Gastrocnemius medialis (tissue), 4 donors: ENCODE data around the gene MED9. TPM values are rescaled to one million over a fixed set of nuclear protein-coding genes. Genes with fewer than 3 reads are reported as not detected.
A peak's percentile ranks its signal among the peaks of the same experiment; 100 is the strongest.

Experiments
- ATAC-seq, 2 donors: fragments of 150-250 bp; one replicate each; pipeline ENCODE4 v1.9.1; 2016
- DNase-seq, 2 donors: peaks; one replicate each; pipeline ENCODE4 v3.0.0-alpha.2; 2019
- H3K27ac ChIP-seq, 4 donors: fragments of 200-600 bp; sonication (generic); 1 replicate in 1 of 4; 2 replicates in 3 of 4; pipeline ENCODE4 v1.5.1; 2016 to 2018; ENCODE audit warnings: mild to moderate bottlenecking in 2 of 4, moderate library complexity in 1 of 4
- H3K27me3 ChIP-seq, 3 donors: fragments of 200-600 bp; sonication (generic) in 2 of 3; 1 replicate in 1 of 3; 2 replicates in 2 of 3; pipeline versions ENCODE4 v1.5.1 to v1.6.0; 2016 to 2019; ENCODE audit warnings: mild to moderate bottlenecking in 1 of 3, moderate library complexity in 1 of 3
- H3K36me3 ChIP-seq, 2 donors: fragments of 200-600 bp; sonication (generic) in 1 of 2; one replicate each; pipeline ENCODE4 v1.5.1; 2017 to 2018
- H3K4me1 ChIP-seq, 2 donors: fragments of 200-600 bp; sonication (generic) in 1 of 2; one replicate each; pipeline ENCODE4 v1.5.1; 2016 to 2017; ENCODE audit warnings: mild to moderate bottlenecking in 2 of 2
- H3K4me3 ChIP-seq, 4 donors: fragments of 200-600 bp; sonication (generic) in 3 of 4; 1 replicate in 1 of 4; 2 replicates in 3 of 4; pipeline ENCODE4 v1.5.1; 2016 to 2019; ENCODE audit warnings: mild to moderate bottlenecking in 2 of 4
- H3K9me3 ChIP-seq, 3 donors: fragments of 200-600 bp; sonication (generic) in 2 of 3; 1 replicate in 1 of 3; 2 replicates in 2 of 3; pipeline ENCODE4 v1.5.1; 2016 to 2019
- CTCF ChIP-seq, 5 experiments: fragments of 450-650 bp in 3 of 5; fragments of 200-600 bp in 2 of 5; sonication (generic) in 2 of 5; IDR thresholded peaks in 4 of 5; conservative IDR thresholded peaks in 1 of 5; 1 replicate in 4 of 5; 2 replicates in 1 of 5; pipeline ENCODE4 v1.5.1; 2016 to 2019; ENCODE audit warnings: antibody characterized with exemption in 5 of 5, mild to moderate bottlenecking in 3 of 5, moderate library complexity in 3 of 5
- POLR2A ChIP-seq, 2 donors: fragments of 450-650 bp; IDR thresholded peaks; one replicate each; pipeline ENCODE4 v1.6.1; 2017; ENCODE audit warnings: antibody characterized with exemption in 2 of 2, mild to moderate bottlenecking in 2 of 2, moderate library complexity in 2 of 2
- in situ Hi-C, 4 donors: fragments of 200-750 bp; cut with MboI; loops; one replicate each; pipeline versions ENCODE4 v1.15.0 to v1.8.0; 2017; ENCODE audit warnings: low sequenced_read_pairs in 4 of 4
- intact Hi-C: fragments of 100-400 bp; cut with DNase I; formaldehyde crosslinking; loops from one replicate; pipeline ENCODE4 v1.15.1; 2023; ENCODE audit warnings: low total_unique reads
- total RNA-seq, 4 donors: library from RNA; depleted of rRNA; stranded (reverse); fragments of >200 nt; gene quantifications; one replicate each; pipeline versions ENCODE4 v1.1.0 to v1.2.3, GENCODE V29; 2016

The MED9 gene
- total RNA-seq, 4 donors from 2014 or later, result 20.4 to 33.7 (median 27.7) TPM

DNA sequence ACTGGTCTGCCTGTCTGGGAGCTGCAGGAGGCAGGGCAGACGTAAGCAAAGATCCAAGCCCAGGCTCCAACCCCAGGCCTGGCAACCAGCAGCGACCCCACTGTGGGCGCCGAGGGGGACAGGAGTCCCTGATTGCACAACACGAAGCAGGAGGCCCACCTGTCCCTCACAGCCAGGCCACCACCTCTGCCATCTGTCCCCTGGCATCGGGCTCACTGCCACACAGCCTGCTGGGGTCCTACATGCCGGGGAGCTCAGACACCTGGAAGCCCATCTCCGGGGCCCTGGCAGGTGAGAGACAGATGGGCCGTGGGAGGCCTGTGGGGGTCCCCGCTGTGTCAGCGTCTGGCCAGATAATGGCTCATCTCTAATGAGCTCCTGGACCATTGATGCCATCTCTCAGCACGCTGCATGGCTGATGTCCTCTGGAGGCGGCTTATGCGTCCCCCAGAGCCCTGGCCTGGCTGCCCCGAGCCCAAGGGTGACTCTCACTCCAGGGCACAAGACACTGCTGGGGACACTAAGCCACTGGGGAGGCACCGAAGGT is 30.7 kb downstream of the MED9 start:
- Histone ChIP-seq H3K27ac (peak overlapping the region; percentile 25 to 64 (median 54)), H3K9me3 (no peaks in the 10 kb centered on the region), H3K4me1 (peaks cover 11 to 14% of the 10 kb centered on the region in 2 donors), H3K27me3 (no peaks in the 10 kb centered on the region), H3K4me3 (no peak overlapping the region), H3K36me3 (no peaks in the 10 kb centered on the region)
- TF ChIP-seq POLR2A (IDR thresholded peaks at IDR 0.05) (no peak), CTCF (IDR thresholded peaks at IDR 0.05 in 4 of 5, conservative IDR thresholded peaks at IDR 0.05 in 1 of 5) (no peak)
- in situ Hi-C loops (loop anchor here in 1 of 4 donors (10.0 kb wide), 1 partner anchor 153 kb away; no protein-coding TSS in a partner anchor), intact Hi-C loops (no loop called here)
- ATAC-seq (no peak), DNase-seq (no peak)

GRCh38 chr17:17508019-17508535 is 31.3 kb downstream of the MED9 start:
- intact Hi-C loops, result no loop called here

DNA sequence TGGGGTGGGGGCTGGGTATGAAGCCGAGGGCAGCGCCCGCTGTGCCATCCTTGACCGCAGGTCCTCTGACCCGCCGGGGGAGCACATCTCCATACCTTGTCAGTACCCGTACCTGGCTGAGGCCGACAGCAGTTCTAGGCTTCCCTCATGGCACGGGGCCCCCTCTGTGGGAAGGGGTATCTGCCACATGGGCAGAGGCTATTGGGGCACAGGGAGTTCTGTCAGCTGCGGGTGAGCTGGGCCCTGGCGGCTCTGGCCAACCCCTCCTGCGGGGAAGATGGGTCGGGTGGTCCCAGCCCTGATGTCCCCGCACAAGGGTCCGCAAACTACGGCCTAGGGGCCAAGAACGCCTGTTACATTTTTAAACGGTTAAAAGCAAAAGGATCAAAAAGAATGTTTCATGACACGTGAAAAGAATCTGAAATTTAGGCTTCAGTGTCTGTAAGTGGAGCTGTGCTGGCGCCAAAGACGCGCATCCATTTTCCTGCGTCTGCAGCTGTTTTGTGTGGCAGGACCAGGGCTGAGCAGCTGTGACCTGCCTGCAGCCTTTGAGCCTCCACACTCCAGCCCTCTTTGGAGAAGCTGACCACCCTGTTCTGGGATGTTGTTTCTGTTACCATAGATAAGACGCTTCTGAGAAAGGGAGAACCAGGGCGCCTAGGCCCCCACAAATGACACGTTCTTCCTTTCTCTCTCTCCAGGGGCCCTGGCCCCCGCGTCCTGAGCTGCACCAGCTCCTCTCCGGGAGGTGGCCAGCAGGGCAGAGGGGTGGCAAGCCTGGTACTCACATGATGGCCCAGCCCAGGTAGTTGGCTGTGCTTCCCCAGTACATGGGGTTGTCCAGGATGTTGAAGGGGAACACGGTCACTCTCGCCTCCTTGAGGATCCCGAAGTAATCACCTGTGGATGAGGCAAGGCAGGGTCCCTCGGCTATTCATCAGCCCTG is 32.1 kb downstream of the MED9 start:
- H3K4me3 ChIP-seq, result no peak overlapping the region
- intact Hi-C loops (no loop called here), in situ Hi-C loops (loop anchor here in 1 of 4 donors (10.0 kb wide), 1 partner anchor 154 kb away; no protein-coding TSS in a partner anchor)
- no peak overlapping the region for H3K27ac ChIP-seq
- peaks cover 11 to 14% of the 10 kb centered on the region in 2 donors for H3K4me1 ChIP-seq
- TF ChIP-seq CTCF (IDR thresholded peaks at IDR 0.05 in 4 of 5, conservative IDR thresholded peaks at IDR 0.05 in 1 of 5) (no peak), POLR2A (IDR thresholded peaks at IDR 0.05) (no peak)
- no peaks in the 10 kb centered on the region for H3K27me3 ChIP-seq
- no peaks in the 10 kb centered on the region for H3K9me3 ChIP-seq
- H3K36me3 ChIP-seq, result no peaks in the 10 kb centered on the region
- DNase-seq (no peak), ATAC-seq (no peak)

More at GRCh38 chr17:17508019-17508535, 31.3 kb downstream of the MED9 start:
- no peak overlapping the region for H3K27ac ChIP-seq
- DNase-seq (no peak), ATAC-seq (no peak)
- TF ChIP-seq POLR2A (IDR thresholded peaks at IDR 0.05), result no peak
- no peak for TF ChIP-seq CTCF (IDR thresholded peaks at IDR 0.05 in 4 of 5, conservative IDR thresholded peaks at IDR 0.05 in 1 of 5)
- H3K4me1 ChIP-seq, result peaks cover 11 to 14% of the 10 kb centered on the region in 2 donors
- no peak overlapping the region for H3K4me3 ChIP-seq
- H3K9me3 ChIP-seq, result no peaks in the 10 kb centered on the region
- no peaks in the 10 kb centered on the region for H3K27me3 ChIP-seq
- H3K36me3 ChIP-seq, result no peaks in the 10 kb centered on the region
- in situ Hi-C loops, result loop anchor here in 1 of 4 donors (10.0 kb wide), 1 partner anchor 153 kb away; no protein-coding TSS in a partner anchor

GRCh38 chr17:17509601-17510425 is 33.0 kb downstream of the MED9 start:
- DNase-seq, result no peak
- TF ChIP-seq CTCF (IDR thresholded peaks at IDR 0.05 in 4 of 5, conservative IDR thresholded peaks at IDR 0.05 in 1 of 5) (no peak), POLR2A (IDR thresholded peaks at IDR 0.05) (no peak)
- Histone ChIP-seq H3K4me3 (no peak overlapping the region), H3K27ac (peak overlapping the region in 1 of 4 donors; percentile 40), H3K27me3 (no peaks in the 10 kb centered on the region), H3K36me3 (no peaks in the 10 kb centered on the region), H3K4me1 (peaks cover 11 to 14% of the 10 kb centered on the region in 2 donors), H3K9me3 (no peaks in the 10 kb centered on the region)
- intact Hi-C loops (no loop called here), in situ Hi-C loops (loop anchor here in 1 of 4 donors (10.0 kb wide), 1 partner anchor 155 kb away; no protein-coding TSS in a partner anchor)
- ATAC-seq, result no peak
